NCI-H1436 treated with DMSO at 0.1 percent for 48 hours (cell line): ENCODE measurements around the gene L3MBTL1.
"Not testable (repeated sequence)": the region's sequence is repeated elsewhere in the genome, so short reads cannot be mapped to it uniquely, and the experiment has no call there.

ENCODE experiments used
- DNase-seq: peaks from one replicate; lab custom pipeline; 2025; lab: John Stamatoyannopoulos, UW

Gene L3MBTL1

DNA sequence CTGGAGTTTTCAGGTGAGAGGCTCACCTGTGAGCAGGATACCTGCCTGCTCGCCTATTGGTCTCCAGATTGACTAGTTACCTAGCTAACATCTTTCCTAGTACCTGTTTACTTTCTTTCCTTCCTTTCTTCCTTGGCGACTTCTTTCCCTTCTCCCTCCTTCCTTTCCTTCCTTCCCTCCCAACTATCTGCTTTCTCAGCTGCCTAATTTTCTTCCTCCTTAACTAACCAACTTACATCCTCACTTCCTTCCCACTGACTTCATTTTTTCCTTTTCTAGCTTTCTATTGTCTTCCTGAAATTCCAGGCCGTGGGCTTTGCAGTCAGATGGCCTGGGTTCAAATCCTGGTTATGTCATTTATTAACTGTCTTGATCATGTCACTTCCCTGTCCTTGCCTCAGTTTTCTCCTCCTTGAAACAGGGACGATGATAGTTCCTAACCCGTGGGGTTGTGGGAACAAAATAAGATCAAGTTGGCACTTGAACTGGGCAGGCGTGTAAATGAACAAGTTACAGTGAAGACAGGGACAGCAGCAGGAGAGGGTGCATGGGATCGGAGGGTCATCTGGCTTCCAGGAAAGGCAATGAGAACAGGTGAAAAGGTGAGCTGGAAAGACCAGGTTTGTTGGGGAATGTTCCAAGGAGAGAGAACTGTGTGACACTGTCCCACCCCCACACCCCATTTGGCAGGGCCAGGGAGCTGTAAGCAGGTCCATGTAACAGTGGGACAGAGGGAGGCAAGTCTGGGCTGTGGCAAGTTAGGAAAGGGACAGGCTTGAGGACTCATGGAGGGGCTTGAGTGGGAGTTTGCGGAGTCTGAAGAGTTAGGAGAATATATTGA lies 51.9 kb downstream of the L3MBTL1 start:
- no peak for DNase-seq

GRCh38 chr20:43560974-43561373 lies 53.5 kb downstream of the L3MBTL1 start:
- no peak for DNase-seq

- DNase-seq: no peak
Observed at GRCh38 chr20:43563429-43563828, 55.9 kb downstream of the L3MBTL1 start.

- DNase-seq: no peak
Observed at GRCh38 chr20:43563991-43564390, 56.5 kb downstream of the L3MBTL1 start.

DNA sequence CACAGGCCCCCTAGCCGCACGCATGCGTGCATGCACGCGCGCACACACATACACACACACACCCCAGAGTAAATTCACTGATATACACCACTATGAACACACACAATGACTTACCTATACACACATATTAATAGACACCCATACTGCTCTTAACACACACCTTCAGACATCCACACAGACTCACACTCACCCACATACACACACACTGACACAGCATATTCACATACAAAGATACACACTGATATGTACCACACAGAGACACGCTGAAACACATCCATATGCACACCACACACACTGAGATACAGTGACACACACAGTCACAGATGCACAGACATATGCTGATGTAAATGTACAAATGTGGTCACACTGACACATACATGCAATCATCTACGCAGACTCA lies 57.0 kb downstream of the L3MBTL1 start:
- DNase-seq: no peak

DNA sequence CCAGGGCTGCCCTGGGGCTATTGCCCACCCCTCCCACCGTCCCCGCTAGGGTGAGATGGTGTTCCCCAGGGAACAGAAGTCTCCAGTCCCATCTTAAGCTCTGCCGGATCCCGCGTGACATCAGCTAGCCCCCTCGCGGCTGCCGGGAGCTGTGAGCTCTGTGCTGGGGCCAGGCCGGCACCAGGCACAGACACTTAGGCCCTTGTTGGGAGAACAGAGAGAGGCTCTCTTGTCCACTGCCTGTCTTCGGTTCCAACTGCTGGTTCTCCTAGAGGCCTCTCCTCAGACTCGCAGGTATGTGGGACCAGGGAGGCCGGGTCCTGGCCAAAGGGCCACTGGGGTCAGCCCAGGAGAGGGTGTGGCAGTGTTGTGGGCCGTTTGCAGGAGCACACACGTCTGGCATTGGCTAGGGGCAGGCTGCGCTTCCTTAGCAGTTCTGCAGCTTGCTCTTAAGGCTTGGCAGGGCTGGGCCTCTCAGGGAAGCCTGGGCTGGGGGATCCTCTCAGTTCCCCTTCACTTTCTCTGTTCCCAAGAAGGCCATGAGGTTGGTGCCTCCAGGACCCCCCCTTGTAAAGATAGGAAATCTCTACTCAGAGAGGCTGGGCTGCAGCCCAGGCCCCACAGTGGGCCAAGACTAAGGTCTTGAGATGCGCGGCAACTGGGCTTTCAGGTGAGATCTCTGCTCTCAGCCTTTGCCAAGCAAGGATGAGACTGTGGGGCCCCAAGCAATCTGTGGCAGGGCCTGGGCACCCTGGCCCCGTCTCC lies 57.7 kb downstream of the L3MBTL1 start:
- DNase-seq: no peak

DNA sequence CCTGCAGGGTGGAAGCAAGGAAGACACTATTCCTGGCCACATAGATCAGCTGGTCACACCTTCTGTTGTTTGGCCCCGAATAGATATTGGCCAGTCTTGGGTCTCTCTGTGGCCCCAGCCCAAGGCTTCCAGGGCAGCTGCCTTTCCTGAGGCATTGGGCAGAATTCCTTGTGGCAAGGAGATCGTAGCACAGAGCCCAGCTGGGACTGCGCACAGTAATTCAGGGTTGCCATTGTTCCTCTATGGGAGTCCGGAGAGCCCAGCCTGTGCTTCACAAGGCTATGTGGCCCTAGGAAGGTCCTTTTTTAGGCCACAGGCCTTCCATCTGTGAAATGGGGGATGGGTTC lies 58.2 kb downstream of the L3MBTL1 start:
- DNase-seq: no peak

DNA sequence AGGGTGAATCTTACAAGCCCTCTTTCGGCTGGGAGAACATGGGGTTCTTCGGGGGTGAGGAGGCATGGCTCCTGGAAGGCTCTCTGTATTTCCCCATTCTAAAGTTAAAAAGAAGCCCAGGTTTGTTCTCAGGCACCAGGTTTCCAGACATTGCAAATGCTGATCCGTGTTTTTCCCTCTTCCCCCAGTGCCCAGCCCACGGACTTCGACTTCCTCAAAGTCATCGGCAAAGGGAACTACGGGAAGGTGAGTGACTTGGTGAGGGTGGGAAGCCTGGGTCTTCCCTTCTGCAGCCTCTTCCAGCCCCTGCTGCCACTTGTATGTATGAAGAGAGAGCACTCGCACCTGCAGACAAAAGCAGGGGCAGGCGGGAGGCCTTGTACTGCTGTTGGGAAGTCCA lies 60.0 kb downstream of the L3MBTL1 start:
- DNase-seq: no peak

DNA sequence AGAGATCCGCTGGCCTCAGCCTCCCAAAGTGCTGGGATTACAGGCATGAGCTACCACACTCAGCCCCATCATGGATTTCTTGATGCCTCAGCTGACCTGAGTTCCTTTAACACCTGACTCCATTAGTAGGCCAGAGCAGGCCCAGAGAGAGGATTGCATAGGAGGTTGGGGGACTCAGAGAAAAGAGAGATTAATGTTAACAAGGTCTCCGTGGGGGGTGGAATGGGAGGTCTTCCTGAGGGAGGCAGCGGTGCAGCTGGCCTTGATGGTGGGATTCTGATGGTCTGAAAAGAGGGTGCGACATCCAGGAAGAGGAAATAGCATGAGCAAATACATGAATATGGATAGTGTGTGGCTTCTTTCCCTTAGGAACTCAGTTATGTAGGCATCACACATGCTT lies 61.2 kb downstream of the L3MBTL1 start:
- DNase-seq: no peak

- no peak for DNase-seq
Observed at GRCh38 chr20:43569282-43569681, 61.8 kb downstream of the L3MBTL1 start.

GRCh38 chr20:43570496-43570895 lies 63.0 kb downstream of the L3MBTL1 start:
- no peak for DNase-seq

DNA sequence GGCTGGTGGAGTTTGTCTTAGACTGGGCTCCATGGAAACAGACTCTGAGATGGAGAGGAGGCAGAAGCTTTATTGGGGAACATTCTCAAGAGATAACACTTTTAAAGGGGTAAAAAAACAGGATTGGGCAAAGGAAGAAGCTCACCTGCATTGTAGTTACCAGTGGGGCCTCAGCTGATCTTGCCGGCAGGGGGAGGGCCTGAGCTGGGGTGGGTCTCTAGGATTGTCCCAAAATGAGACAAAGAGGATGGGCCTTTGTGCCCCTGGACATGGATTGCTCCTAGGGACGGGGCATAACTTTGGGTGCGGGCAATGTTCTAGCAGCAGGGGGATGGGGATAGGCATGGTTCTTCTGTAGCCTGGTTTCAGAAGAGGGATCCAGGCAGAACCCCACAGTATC lies 63.8 kb downstream of the L3MBTL1 start:
- DNase-seq: no peak

GRCh38 chr20:43571771-43572170 lies 64.3 kb downstream of the L3MBTL1 start:
- DNase-seq: no peak

GRCh38 chr20:43572891-43573290 lies 65.4 kb downstream of the L3MBTL1 start:
- DNase-seq: no peak

- DNase-seq: no peak
Observed at GRCh38 chr20:43576108-43576507, 68.6 kb downstream of the L3MBTL1 start.

DNA sequence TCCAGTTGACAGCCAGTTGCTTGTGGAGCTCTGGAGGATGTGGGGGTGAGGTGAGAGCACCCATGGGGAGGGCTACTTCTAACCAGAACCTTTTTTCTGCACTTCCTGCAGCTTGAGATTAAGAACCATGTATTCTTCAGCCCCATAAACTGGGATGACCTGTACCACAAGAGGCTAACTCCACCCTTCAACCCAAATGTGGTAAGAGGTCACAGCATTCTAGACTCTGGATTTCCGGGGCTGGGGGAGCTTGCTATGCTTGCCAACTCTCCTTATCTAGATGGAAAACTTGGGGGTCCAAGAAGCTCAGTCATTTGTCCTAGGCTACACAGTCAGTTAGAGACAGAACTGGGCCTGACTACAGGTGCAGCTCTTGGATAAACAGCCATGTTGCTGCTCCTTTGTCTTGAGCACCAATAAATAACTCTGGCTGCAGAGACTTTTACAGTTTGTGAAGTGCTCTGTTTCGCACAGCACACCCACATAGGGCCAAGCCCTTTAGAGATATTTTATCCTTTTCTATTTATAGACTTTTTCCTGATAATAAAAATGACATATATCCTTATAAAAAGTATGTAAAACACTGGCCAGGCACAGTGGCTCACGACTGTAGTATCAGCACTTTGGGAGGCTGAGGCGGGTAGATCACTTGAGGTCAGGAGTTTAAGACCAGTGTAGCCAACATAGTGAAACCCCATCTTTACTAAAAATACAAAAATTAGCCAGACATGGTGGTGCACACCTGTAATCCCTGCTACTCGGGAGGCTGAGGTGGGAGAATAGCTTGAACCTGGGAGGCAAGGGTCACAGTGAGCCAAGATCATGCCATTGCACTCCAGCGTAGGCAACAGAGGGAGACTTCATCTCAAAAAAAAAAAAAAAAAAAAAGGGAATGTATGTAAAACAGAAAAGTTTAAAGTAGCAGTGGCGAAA lies 72.6 kb downstream of the L3MBTL1 start:
- DNase-seq: no peak

DNA sequence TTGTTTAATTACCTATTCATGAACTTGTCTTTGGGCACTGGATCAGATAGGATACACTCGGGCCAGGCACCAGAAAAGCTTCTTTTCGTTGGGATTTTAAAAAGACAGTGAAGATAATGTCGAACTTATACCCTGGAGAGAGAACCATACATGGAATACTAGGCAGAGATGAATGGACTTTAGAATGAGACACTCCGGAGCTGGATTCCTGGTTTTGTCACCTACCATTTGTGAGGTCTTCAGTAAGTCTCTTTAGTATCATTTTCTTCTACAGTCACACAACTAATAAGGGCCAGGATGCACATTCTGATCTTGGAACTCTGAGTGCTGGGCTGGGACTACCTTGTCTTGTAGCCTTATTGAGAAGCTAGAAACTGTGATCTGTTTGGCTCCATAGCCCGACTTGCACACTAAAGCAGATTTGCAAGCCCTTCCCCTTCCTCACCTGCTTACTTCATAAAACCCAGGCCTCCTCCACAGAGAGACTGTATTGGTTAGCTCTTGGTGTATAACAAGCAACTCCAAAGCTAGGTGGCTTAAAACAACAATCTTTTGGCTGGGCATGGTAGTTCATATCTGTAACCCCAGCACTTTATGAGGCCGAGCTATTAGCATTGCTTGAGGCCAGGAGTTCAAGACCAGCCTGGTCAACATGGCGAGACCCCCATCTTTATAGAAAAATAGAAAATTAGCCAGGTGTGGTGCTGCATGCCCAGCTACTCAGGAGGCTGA lies 75.8 kb downstream of the L3MBTL1 start:
- no peak for DNase-seq

GRCh38 chr20:43583982-43584432 lies 76.5 kb downstream of the L3MBTL1 start:
- no peak for DNase-seq

- no peak for DNase-seq
Observed at GRCh38 chr20:43584448-43585136, 77.1 kb downstream of the L3MBTL1 start.

GRCh38 chr20:43586641-43587040 lies 79.1 kb downstream of the L3MBTL1 start:
- no peak for DNase-seq

DNA sequence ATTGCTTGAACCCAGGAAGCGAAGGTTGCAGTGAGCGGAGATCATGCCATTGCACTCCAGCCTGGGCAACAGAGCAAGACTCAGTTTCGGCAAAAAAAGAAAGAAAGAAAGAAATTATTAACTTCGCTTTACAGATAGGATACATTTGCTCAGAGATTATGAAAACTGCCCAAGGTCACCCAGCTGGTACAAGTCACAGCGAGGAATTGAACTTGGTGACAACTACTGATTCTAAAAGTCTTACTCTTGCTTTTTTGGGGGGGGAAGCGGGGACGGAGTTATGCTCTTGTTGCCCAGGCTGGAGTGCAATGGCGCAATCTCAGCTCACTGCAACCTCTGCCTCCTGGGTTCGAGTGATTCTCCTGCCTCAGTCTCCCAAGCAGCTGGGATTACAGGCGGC lies 81.0 kb downstream of the L3MBTL1 start:
- DNase-seq: not testable (repeated sequence)
